DMS53 treated with DMSO at 0.1 percent for 48 hours (cell line): ENCODE measurements around the gene PHLPP2.

ENCODE experiments used
- DNase-seq: peaks from one replicate; lab custom pipeline; 2025; ENCODE audit not compliant: unreplicated experiment; lab: John Stamatoyannopoulos, UW

Gene PHLPP2

GRCh38 chr16:71672803-71673581, 51.5 kb downstream of the PHLPP2 start:
- DNase-seq = no peak

DNA sequence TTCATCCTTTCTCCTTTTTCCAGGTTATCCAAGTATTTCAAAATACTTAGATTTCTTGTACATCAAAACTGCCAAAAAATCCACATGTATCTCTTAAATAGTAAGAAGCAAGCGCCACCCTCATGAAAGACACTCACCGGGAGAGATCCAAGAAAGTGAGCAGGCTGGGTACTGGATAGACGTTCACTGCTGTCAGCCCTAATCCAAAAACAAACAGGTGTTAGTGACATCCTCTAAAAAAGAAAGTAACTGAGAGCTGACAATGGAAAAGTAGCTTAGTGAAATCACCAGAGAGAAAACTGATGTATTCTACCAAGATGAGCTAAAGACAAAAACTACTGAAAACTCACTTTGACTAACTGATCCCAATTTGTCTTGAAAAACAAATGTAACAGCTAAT, 52.4 kb downstream of the PHLPP2 start:
- DNase-seq = no peak

- no peak for DNase-seq
Observed at GRCh38 chr16:71671165-71671564, 53.3 kb downstream of the PHLPP2 start.

- no peak for DNase-seq
Observed at GRCh38 chr16:71670537-71670936, 54.0 kb downstream of the PHLPP2 start.

DNA sequence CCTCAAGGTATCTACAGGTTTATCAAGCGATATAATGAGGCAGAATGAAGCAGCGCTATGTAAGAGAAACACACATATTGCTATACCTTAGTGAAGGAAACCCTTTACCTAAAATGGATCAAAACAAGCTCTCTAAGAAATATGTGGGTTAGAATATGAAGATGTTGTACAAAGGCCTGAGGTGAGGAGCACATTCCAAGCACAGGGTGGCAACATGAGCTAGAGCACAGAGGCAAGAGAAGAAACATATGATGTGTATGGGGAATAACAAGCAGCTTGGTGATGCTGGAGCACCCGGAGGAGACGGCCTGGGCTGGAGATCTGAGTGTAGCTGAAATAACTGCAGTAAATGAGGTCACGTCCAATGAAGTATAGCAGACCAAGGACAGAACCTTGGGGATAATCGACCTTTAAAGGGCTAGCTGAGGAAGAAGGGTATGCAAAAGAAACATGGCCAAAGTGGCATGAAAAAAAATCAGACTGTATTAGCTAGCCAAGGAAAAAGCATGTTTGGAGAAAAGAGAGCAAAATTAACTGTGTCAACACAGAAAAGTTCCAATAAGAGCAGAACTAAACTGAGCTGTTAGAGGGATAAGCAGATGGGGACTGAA, 54.5 kb downstream of the PHLPP2 start:
- no peak for DNase-seq

- DNase-seq = no peak
Observed at GRCh38 chr16:71666928-71667707, 57.4 kb downstream of the PHLPP2 start.

- no peak for DNase-seq
Observed at GRCh38 chr16:71666264-71666663, 58.2 kb downstream of the PHLPP2 start.

- no peak for DNase-seq
Observed at GRCh38 chr16:71659471-71659870, 65.0 kb downstream of the PHLPP2 start.

DNA sequence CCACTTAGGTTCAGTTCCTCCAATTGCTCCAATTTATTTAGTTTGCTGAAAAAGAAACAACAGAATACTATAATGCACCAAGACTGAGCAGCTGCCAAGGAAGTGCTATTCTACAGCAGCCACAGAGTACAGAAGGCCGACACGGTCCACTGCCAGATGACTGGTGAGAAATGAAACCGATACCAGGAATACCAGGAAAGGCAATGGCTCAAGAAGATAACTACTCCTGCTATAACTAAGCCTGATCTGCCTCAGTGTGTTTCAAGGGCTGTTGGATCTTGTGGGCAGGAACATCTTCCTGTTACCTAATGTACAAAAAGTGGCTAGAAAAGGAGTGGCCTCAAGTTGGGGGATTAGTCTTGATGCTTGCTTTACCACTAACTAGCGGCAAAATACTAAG, 65.7 kb downstream of the PHLPP2 start:
- DNase-seq = peak; percentile 75

DNA sequence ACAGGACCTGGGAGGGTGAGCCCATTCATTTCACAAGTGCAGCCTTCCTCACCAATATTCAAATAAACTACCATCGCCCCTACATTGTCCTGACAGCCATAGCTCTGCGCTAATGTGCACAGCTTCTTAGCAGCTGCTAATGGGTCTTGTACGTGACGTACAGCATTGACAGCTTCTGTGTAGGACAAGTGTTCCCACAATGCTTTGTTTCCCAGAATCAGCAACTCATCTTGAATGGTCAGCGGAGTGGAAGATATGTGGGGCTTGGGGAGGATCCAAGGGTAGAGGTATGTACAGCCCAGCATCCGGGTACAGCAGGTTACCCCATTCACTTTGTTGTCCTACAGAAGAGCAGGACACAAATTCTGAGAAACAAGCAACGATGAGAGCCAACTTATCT, 74.8 kb downstream of the PHLPP2 start:
- no peak for DNase-seq

DNA sequence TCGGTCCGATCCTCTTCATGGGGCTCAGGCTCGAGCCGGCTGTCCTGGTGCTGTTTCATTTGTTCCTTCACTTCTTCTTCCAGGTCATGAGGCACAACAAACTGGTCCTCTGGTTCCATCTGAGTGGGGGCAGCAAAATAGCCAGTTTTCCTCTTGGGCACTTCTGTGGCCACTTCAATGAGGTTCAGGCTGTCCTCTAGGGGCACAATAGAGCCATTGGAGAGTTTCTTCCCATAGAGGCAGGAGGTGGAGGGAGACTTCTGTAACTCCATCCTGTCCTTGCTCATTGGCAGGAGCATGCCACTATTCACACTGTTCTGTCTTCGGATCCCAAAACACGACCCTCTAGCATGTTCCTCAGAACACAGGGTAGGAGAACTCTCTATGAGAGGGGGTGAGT, 75.6 kb downstream of the PHLPP2 start:
- no peak for DNase-seq

- DNase-seq = no peak
Observed at GRCh38 chr16:71648162-71648561, 76.3 kb downstream of the PHLPP2 start.

GRCh38 chr16:71647391-71647790, 77.1 kb downstream of the PHLPP2 start:
- DNase-seq = no peak

- peak; percentile 39 for DNase-seq
Observed at GRCh38 chr16:71645450-71645849, 79.1 kb downstream of the PHLPP2 start.

- no peak for DNase-seq
Observed at GRCh38 chr16:71637398-71637797, 87.1 kb downstream of the PHLPP2 start.

DNA sequence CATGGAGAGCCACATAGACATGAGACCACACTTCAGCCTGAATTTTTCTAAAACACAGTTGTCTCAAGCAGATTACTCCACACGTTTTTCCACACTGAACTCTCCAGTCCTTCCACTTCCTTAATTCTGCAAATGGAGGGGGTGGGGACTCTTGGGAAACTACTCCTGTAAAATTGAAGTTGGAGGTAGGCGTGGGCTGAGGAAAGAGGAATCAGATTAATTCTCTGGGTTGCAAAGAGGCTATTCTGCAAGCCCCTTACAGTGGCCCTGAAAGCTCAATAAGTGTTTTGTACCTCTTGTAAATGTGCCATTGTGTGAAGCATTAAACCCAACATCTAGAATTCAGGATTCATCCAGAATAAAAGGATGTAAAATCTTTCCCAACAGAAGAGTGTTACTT, 88.9 kb downstream of the PHLPP2 start:
- DNase-seq = no peak

DNA sequence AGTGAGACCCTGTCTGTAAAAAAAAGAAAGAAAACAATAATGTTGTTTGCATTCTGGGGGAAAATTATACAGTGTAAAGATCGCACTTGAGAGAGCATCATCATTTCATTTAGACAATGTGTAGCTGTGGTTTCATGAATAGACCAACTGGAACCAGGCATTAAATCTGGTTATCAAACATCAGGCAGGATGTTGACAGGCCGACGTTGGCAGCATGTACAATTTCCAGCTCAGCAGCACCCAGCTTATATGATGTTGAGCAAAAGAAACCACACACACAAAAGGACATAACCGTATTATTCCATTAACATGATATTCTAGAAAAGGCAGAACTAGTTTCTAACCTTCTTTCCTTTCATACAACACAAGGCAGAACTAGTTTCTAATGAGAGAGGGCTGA, 92.7 kb downstream of the PHLPP2 start:
- DNase-seq = no peak

DNA sequence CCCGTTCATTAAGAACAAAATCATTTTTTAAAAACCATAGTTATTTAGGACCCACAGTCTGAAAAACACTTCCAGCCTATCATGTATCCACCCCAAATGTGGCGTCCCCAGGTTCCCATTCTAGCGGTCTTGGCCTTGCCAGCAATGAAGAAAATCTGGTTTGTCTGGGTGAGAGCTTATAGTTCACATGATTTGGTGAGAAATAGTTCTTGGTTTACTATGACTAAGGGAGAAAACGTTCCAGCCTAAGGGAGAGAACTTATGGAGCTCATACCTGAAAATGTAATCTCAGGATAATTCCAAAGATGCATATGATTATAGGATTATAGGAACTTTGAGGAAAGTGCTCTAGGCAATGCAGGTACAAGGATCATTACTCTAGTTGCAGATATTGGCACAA, 93.7 kb downstream of the PHLPP2 start:
- no peak for DNase-seq

GRCh38 chr16:71629278-71630016, 95.1 kb downstream of the PHLPP2 start:
- peak; percentile 60 for DNase-seq

- DNase-seq = peak; percentile 15
Observed at GRCh38 chr16:71628810-71629209, 95.7 kb downstream of the PHLPP2 start.

DNA sequence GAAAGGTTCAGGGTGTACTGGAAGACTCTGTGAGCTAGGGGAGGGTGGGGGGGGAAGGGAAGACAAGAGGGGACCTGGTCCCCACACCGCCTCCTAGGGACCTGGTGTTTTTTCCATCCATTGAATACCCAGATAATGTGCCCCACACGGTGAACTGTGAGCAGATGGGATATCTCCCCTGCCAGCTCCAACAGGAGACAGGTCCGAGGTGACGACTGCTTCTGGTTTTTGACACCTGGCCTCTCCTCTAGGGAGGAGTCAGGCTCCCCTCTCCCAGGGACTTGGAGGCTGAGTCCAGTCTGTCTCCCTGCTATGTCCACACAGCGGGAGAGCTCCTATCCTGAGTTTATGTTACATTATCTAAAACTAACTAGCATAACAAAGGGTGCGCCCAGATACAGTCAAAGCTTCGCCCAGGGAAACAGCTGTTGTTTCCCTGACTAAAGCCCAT, 96.7 kb downstream of the PHLPP2 start:
- DNase-seq = no peak
